Measurements from ENCODE around the gene NUF2. TPM values are rescaled to one million over a fixed set of nuclear protein-coding genes. Genes with fewer than 3 reads are reported as not detected.

NUF2 gene
- total and polyA plus RNA-seq, 10 of the 15 experiments (the other 5 are each of a cell fraction or from before 2014, with no cell fraction given), result 27.4 to 62.6 (median 49.1) TPM

DNA sequence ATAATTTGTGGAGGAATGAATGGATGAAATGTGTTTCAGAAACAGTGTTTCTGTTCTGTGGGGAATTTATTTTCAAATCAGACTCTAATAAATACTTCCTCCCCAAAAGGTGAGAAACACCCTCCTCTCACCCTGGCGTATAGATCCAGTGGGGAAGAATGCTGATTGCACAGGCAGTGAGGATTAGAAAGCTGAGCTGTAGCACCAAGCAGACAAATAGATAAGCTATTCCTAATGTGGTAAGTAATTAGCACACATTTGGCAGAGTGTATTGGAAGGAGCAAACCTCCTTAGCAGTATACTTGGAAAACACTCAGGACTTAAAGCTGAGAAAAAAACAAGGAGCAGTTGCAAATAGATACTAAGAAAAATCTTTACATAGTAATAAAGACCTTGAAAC lies 50.8 kb downstream of the NUF2 start:
- no TSS peak for BruUV-seq (replicated peaks)
- no peaks in the 10 kb centered on the region for H3K79me2 ChIP-seq (ENCODE audit: control insufficient read depth, insufficient read depth, low read length)
- in situ Hi-C loops (cut with MboI) (no loop called here), intact Hi-C loops (cut with micrococcal nuclease; ENCODE audit: unreplicated experiment) (no loop called here)
- no peaks in the 10 kb centered on the region for H3K36me3 ChIP-seq (ENCODE audit: control insufficient read depth in 2 of 2, insufficient read depth in 2 of 2, low read length in 1 of 2)
- H2AFZ ChIP-seq (ENCODE audit: control insufficient read depth, low read depth, low read length), result no peak overlapping the region
- POLR2A ChIA-PET, result no interaction called here
- no peak overlapping the region for H3K4me2 ChIP-seq (ENCODE audit: control insufficient read depth, insufficient read depth)
- FAIRE-seq, result no peak
- H3K4me1 ChIP-seq (ENCODE audit: control insufficient read depth, insufficient read depth, low read length), result no peaks in the 10 kb centered on the region
- H3K27me3 ChIP-seq (replicated peaks in 1 of 2; ENCODE audit: control insufficient read depth in 2 of 2, insufficient read depth in 2 of 2, low read length in 1 of 2), result no peaks in the 10 kb centered on the region
- ATAC-seq, result no peak
- TF ChIP-seq CHD1 (IDR thresholded peaks at IDR 0.05; ENCODE audit: low read depth, low read length) (no peak), NR2C2 (IDR thresholded peaks at IDR 0.05; ENCODE audit: borderline replicate concordance, control insufficient read depth, insufficient read length, low read depth) (no peak), EP300 (IDR thresholded peaks at IDR 0.05; ENCODE audit: borderline replicate concordance in 1 of 2, control insufficient read depth in 1 of 2, low read depth in 2 of 2, low read length in 2 of 2) (no peak), CBFB (IDR thresholded peaks at IDR 0.05; ENCODE audit: low read depth) (no peak)
- SMC1A ChIA-PET (ENCODE audit: uncharacterized antibody, unreplicated experiment), result no interaction called here
- no peaks in the 10 kb centered on the region for H4K20me1 ChIP-seq (ENCODE audit: control insufficient read depth, insufficient read depth)
- no peak overlapping the region for H3K4me3 ChIP-seq
- CTCF ChIA-PET, result no interaction called here
- H3K9me3 ChIP-seq (replicated peaks; ENCODE audit: control insufficient read depth, insufficient read depth, low read length), result no peaks in the 10 kb centered on the region
- no peak overlapping the region for H3K27ac ChIP-seq (ENCODE audit: control insufficient read depth, insufficient read depth)
- H3K9ac ChIP-seq (ENCODE audit: control insufficient read depth, insufficient read depth, low read length), result no peak overlapping the region
- RAD21 ChIA-PET (ENCODE audit: unreplicated experiment), result no interaction called here
- DNase-seq (ENCODE audit: low read depth, low spot score), result no peak
- WGBS (ENCODE audit: insufficient coverage, insufficient replicate concordance, low lambda C conversion rate, missing lambda C conversion rate), result 56% methylated on average over 1 of the region's 1 CpG

DNA sequence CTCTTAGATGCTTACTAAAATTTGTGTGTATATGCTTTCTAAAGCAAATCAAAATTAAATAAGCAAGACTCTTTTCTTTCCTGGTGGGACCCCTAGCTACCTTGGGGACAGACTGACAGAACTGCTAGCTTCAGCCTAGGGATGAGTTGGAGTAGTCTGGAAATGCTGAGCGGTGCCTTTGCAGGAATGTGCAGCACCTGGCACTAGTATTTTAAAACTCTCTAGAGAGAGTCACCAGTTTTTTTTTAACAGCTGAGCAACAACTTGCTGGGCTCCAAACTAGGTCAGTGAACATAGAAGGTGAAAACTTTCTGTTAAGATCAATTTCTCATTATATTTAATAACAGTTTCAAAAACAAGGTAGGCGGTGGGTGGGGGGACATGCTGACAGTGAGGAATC lies 56.8 kb downstream of the NUF2 start:
- Histone ChIP-seq H3K4me1 (ENCODE audit: control insufficient read depth, insufficient read depth, low read length) (no peaks in the 10 kb centered on the region), H4K20me1 (ENCODE audit: control insufficient read depth, insufficient read depth) (no peaks in the 10 kb centered on the region), H3K27me3 (replicated peaks in 1 of 2; ENCODE audit: control insufficient read depth in 2 of 2, insufficient read depth in 2 of 2, low read length in 1 of 2) (no peaks in the 10 kb centered on the region), H3K9ac (ENCODE audit: control insufficient read depth, insufficient read depth, low read length) (no peak overlapping the region), H3K4me2 (ENCODE audit: control insufficient read depth, insufficient read depth) (no peak overlapping the region), H3K4me3 (no peak overlapping the region), H3K9me3 (replicated peaks; ENCODE audit: control insufficient read depth, insufficient read depth, low read length) (no peaks in the 10 kb centered on the region), H2AFZ (ENCODE audit: control insufficient read depth, low read depth, low read length) (no peak overlapping the region), H3K36me3 (ENCODE audit: control insufficient read depth in 2 of 2, insufficient read depth in 2 of 2, low read length in 1 of 2) (no peaks in the 10 kb centered on the region), H3K27ac (ENCODE audit: control insufficient read depth, insufficient read depth) (no peak overlapping the region), H3K79me2 (ENCODE audit: control insufficient read depth, insufficient read depth, low read length) (no peaks in the 10 kb centered on the region)
- in situ Hi-C loops (cut with MboI) (no loop called here), intact Hi-C loops (cut with micrococcal nuclease; ENCODE audit: unreplicated experiment) (no loop called here)
- WGBS (ENCODE audit: insufficient coverage, insufficient replicate concordance, low lambda C conversion rate, missing lambda C conversion rate), result 79% methylated on average over 2 of the region's 2 CpGs
- CTCF ChIA-PET, result interaction anchor here (0.6 to 1.0 kb wide), 2 partner anchors 20 to 279 kb away, joined by 3 to 4 read pairs; no protein-coding TSS in a partner anchor
- ATAC-seq (no peak), FAIRE-seq (no peak), DNase-seq (ENCODE audit: low read depth, low spot score) (no peak)
- no TSS peak for BruUV-seq (replicated peaks)
- POLR2A ChIA-PET, result no interaction called here
- RAD21 ChIA-PET (ENCODE audit: unreplicated experiment), result no interaction called here
- SMC1A ChIA-PET (ENCODE audit: uncharacterized antibody, unreplicated experiment), result no interaction called here
- TF ChIP-seq RAD21 (IDR thresholded peaks at IDR 0.05; ENCODE audit: insufficient read depth, low read depth, low read length) (no peak), CHD4 (IDR thresholded peaks at IDR 0.05) (no peak), JUNB (IDR thresholded peaks at IDR 0.05) (no peak), FOXM1 (IDR thresholded peaks at IDR 0.05; ENCODE audit: low read depth, low read length) (no peak), SIX5 (IDR thresholded peaks at IDR 0.05; ENCODE audit: low read depth, low read length, severe bottlenecking) (no peak), PAX5 (IDR thresholded peaks at IDR 0.05; ENCODE audit: borderline replicate concordance, low read depth, low read length) (no peak)
- TF ChIP-seq, protein P1, sequence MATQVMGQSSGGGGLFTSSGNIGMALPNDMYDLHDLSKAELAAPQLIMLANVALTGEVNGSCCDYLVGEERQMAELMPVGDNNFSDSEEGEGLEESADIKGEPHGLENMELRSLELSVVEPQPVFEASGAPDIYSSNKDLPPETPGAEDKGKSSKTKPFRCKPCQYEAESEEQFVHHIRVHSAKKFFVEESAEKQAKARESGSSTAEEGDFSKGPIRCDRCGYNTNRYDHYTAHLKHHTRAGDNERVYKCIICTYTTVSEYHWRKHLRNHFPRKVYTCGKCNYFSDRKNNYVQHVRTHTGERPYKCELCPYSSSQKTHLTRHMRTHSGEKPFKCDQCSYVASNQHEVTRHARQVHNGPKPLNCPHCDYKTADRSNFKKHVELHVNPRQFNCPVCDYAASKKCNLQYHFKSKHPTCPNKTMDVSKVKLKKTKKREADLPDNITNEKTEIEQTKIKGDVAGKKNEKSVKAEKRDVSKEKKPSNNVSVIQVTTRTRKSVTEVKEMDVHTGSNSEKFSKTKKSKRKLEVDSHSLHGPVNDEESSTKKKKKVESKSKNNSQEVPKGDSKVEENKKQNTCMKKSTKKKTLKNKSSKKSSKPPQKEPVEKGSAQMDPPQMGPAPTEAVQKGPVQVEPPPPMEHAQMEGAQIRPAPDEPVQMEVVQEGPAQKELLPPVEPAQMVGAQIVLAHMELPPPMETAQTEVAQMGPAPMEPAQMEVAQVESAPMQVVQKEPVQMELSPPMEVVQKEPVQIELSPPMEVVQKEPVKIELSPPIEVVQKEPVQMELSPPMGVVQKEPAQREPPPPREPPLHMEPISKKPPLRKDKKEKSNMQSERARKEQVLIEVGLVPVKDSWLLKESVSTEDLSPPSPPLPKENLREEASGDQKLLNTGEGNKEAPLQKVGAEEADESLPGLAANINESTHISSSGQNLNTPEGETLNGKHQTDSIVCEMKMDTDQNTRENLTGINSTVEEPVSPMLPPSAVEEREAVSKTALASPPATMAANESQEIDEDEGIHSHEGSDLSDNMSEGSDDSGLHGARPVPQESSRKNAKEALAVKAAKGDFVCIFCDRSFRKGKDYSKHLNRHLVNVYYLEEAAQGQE (IDR thresholded peaks at IDR 0.05; ENCODE audit: low read depth, low read length), result no peak
- TF ChIP-seq, protein P2, sequence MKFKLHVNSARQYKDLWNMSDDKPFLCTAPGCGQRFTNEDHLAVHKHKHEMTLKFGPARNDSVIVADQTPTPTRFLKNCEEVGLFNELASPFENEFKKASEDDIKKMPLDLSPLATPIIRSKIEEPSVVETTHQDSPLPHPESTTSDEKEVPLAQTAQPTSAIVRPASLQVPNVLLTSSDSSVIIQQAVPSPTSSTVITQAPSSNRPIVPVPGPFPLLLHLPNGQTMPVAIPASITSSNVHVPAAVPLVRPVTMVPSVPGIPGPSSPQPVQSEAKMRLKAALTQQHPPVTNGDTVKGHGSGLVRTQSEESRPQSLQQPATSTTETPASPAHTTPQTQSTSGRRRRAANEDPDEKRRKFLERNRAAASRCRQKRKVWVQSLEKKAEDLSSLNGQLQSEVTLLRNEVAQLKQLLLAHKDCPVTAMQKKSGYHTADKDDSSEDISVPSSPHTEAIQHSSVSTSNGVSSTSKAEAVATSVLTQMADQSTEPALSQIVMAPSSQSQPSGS (IDR thresholded peaks at IDR 0.05; ENCODE audit: low read length), result no peak
- TF ChIP-seq, protein P3, sequence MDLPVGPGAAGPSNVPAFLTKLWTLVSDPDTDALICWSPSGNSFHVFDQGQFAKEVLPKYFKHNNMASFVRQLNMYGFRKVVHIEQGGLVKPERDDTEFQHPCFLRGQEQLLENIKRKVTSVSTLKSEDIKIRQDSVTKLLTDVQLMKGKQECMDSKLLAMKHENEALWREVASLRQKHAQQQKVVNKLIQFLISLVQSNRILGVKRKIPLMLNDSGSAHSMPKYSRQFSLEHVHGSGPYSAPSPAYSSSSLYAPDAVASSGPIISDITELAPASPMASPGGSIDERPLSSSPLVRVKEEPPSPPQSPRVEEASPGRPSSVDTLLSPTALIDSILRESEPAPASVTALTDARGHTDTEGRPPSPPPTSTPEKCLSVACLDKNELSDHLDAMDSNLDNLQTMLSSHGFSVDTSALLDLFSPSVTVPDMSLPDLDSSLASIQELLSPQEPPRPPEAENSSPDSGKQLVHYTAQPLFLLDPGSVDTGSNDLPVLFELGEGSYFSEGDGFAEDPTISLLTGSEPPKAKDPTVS (IDR thresholded peaks at IDR 0.05; ENCODE audit: low read depth, low read length), result no peak

Measured in GM12878 (cell line).